GM18907 (cell line): ENCODE measurements around the gene PPP1R8.

Source experiments
- ATAC-seq: cut with Tn5 transposase; IDR thresholded peaks from one replicate; pipeline ENCODE4 v1.9.1; 2021; ENCODE audit warnings: mild to moderate bottlenecking, moderate library complexity; ENCODE audit not compliant: unreplicated experiment

The PPP1R8 gene

GRCh38 chr1:27889506-27889905 lies 58.9 kb downstream of the PPP1R8 start:
- ATAC-seq, result no peak

- no peak for ATAC-seq
Measured at GRCh38 chr1:27891196-27891889, 60.8 kb downstream of the PPP1R8 start.

GRCh38 chr1:27894521-27894920 lies 63.9 kb downstream of the PPP1R8 start:
- ATAC-seq, result no peak
